ENCODE results near the gene CENPN. TPM values are rescaled to one million over a fixed set of nuclear protein-coding genes. Genes with fewer than 3 reads are reported as not detected.

CENPN gene
- total RNA-seq, 1 experiment from 2014 or later, result 78.6 TPM

DNA sequence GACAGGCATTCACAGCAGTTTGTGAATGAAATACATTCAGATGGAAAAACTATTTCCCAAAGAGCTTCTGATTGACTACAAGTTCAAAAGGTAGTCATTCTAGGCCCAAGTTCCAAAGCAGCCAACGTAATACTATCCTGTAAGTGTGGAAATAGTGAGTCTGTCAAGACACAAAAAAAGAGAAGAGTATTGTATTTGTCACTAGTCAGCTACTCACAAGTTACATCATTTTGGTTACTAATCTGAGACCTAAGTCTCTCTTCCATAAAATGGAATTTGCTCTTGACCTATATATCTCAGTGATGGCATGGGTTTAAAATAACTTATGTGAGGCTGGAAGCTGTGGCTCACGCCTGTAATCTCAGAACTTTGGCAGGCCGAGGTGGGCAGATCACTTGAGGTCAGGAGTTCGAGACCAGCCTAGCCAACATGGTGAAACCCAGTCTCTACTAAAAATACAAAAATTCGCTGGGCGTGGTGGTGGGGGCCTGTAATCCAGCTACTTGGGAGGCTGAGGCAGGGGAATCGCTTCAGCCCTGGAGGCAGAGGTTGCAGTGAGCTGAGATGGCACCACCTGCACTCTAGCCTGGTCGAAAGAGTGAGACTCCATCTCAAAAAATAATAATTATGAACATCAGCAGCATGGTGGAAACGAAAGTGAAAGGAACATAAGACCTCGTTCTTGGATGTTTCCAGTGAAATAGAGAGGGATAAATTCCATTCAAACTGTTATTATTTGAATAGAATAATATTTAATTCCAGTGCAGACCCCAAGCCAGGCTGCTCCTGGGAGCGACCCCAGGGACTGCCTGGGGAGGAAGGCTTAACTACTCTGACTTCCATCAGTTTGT, 3.2 kb upstream of the CENPN start:
- no peak overlapping the region for H3K23ac ChIP-seq (ENCODE audit: insufficient read length, low read depth, low read length)
- no peak overlapping the region for H4K5ac ChIP-seq (ENCODE audit: insufficient read length, low read depth, low read length)
- H3K9ac ChIP-seq (ENCODE audit: extremely low read depth, insufficient read length, low read length), result no peak overlapping the region
- no peaks in the 10 kb centered on the region for H3K9me3 ChIP-seq (ENCODE audit: control insufficient read depth, low read depth, low read length)
- Mint-ChIP-seq H3K36me3 (ENCODE audit: insufficient read depth in 1 of 3, low read depth in 3 of 3) (peaks cover 0 to 6% (median 3%) of the 10 kb centered on the region in 3 experiments; a peak in 4 of 7 replicates), H3K4me1 (peaks cover 24 to 25% of the 10 kb centered on the region in 2 experiments), H3K4me3 (no peak overlapping the region), H3K27ac (no peak overlapping the region), H3K9me3 (peaks cover 0 to 2% of the 10 kb centered on the region in 2 experiments; a peak in 3 of 5 replicates), H3K27me3 (ENCODE audit: low read depth) (no peaks in the 10 kb centered on the region; the same call in 1 of the 2 replicates)
- H4K8ac ChIP-seq (replicated peaks; ENCODE audit: insufficient read length, low read depth, low read length), result no peak overlapping the region
- no peak overlapping the region for H2BK120ac ChIP-seq (ENCODE audit: low read depth, low read length, poor library complexity, severe bottlenecking)
- H3K4me1 ChIP-seq (ENCODE audit: insufficient read depth, low read length), result no peaks in the 10 kb centered on the region
- H2BK12ac ChIP-seq (ENCODE audit: insufficient read length, low read depth, low read length), result no peak overlapping the region
- H4K91ac ChIP-seq (ENCODE audit: insufficient read length, low read depth, low read length), result no peak overlapping the region
- TF ChIP-seq, protein P1, sequence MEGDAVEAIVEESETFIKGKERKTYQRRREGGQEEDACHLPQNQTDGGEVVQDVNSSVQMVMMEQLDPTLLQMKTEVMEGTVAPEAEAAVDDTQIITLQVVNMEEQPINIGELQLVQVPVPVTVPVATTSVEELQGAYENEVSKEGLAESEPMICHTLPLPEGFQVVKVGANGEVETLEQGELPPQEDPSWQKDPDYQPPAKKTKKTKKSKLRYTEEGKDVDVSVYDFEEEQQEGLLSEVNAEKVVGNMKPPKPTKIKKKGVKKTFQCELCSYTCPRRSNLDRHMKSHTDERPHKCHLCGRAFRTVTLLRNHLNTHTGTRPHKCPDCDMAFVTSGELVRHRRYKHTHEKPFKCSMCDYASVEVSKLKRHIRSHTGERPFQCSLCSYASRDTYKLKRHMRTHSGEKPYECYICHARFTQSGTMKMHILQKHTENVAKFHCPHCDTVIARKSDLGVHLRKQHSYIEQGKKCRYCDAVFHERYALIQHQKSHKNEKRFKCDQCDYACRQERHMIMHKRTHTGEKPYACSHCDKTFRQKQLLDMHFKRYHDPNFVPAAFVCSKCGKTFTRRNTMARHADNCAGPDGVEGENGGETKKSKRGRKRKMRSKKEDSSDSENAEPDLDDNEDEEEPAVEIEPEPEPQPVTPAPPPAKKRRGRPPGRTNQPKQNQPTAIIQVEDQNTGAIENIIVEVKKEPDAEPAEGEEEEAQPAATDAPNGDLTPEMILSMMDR (conservative IDR thresholded peaks at IDR 0.05), result no peak
- no peak overlapping the region for H2AFZ ChIP-seq (ENCODE audit: low read length)
- no peaks in the 10 kb centered on the region for H3K23me2 ChIP-seq (ENCODE audit: insufficient read length, low read depth, low read length, poor library complexity, severe bottlenecking)
- H2BK20ac ChIP-seq (ENCODE audit: low read depth, low read length, poor library complexity, severe bottlenecking), result no peak overlapping the region
- H3K56ac ChIP-seq (ENCODE audit: insufficient read length, low read depth, low read length), result no peak overlapping the region
- H2BK5ac ChIP-seq (ENCODE audit: insufficient read length, low read length), result no peak overlapping the region
- H3K27ac ChIP-seq (ENCODE audit: insufficient read length, low read depth, low read length), result no peak overlapping the region
- DNase-seq, result no peak
- H3K79me1 ChIP-seq (ENCODE audit: insufficient read depth, low read depth, low read length, poor library complexity, severe bottlenecking), result peaks cover 19% of the 10 kb centered on the region
- no peak overlapping the region for H3K4me2 ChIP-seq (ENCODE audit: insufficient read depth, insufficient read length, low read length)
- no peak overlapping the region for H3K4ac ChIP-seq (ENCODE audit: low read depth, low read length)
- H3T11ph ChIP-seq (ENCODE audit: low read length), result no peak overlapping the region
- H4K20me1 ChIP-seq (ENCODE audit: control insufficient read depth, insufficient read depth, insufficient read length), result no peaks in the 10 kb centered on the region
- no peak overlapping the region for H3K18ac ChIP-seq (ENCODE audit: insufficient read length, low read depth, low read length)
- H3K14ac ChIP-seq (ENCODE audit: insufficient read depth, low read length), result no peak overlapping the region
- H2BK15ac ChIP-seq (ENCODE audit: low read depth, low read length), result no peak overlapping the region
- no CpG with 5 or more reads among the region's 11 CpGs for WGBS (ENCODE audit: extremely low coverage, insufficient read length, low lambda C conversion rate)
- H3K27me3 ChIP-seq (ENCODE audit: insufficient read depth, low read length), result no peaks in the 10 kb centered on the region
- H2AK5ac ChIP-seq (ENCODE audit: insufficient read length, low read length), result no peak overlapping the region
- peaks cover 30% of the 10 kb centered on the region; the same call in 1 of the 2 replicates for H3K79me2 ChIP-seq (ENCODE audit: insufficient read depth, low read length)
